OCI-LY7 (cell line): ENCODE data around the gene STAG1. TPM values are rescaled to one million over a fixed set of nuclear protein-coding genes. Genes with fewer than 3 reads are reported as not detected.

Source experiments
- BruUV-seq: library from RNA; stranded (reverse); fragments of 400-500 nt; replicated peaks from 2 replicates; lab custom pipeline; 2021; lab: Mats Ljungman, UMichigan
- CTCF ChIA-PET: fragments of 300-600 bp; sonication (Branson Sonifier 250); formaldehyde crosslinking; loops from one replicate; lab custom pipeline; 2022; ENCODE audit warnings: antibody characterized with exemption; ENCODE audit not compliant: unreplicated experiment; lab: Charles Lee
- POLR2A ChIA-PET: fragments of 300-600 bp; sonication (Branson Sonifier 250); formaldehyde crosslinking; loops from one replicate; lab custom pipeline; 2022; ENCODE audit warnings: antibody characterized with exemption; lab: Charles Lee
- DNase-seq: peaks from one replicate; pipeline ENCODE4 v3.0.0-alpha.2; 2015; ENCODE audit warnings: low spot score
- H2AFZ ChIP-seq: fragments of 200-600 bp; sonication (generic), shearing (Covaris generic); 2 replicates; pipeline ENCODE4 v1.6.1; 2014; ENCODE audit warnings: mild to moderate bottlenecking, antibody characterized with exemption, low read length, moderate library complexity
- H3K27ac ChIP-seq: fragments of 200-600 bp; sonication (generic); 2 replicates; pipeline ENCODE4 v1.5.1; 2014; ENCODE audit warnings: mixed run types, low read depth, mild to moderate bottlenecking, moderate library complexity, low read length, inconsistent platforms; ENCODE audit not compliant: poor library complexity, severe bottlenecking
- H3K36me3 ChIP-seq: fragments of 200-600 bp; sonication (generic); 2 replicates; pipeline ENCODE4 v1.6.1; 2014; ENCODE audit warnings: mild to moderate bottlenecking, antibody characterized with exemption, low read length, moderate library complexity, mixed read lengths; ENCODE audit not compliant: insufficient read depth
- H3K4me1 ChIP-seq: fragments of 200-600 bp; sonication (generic); 2 replicates; pipeline ENCODE4 v1.5.1; 2014; ENCODE audit warnings: mild to moderate bottlenecking, low read length; ENCODE audit not compliant: insufficient read depth, poor library complexity, severe bottlenecking
- H3K4me2 ChIP-seq: fragments of 200-600 bp; sonication (generic); 2 replicates; pipeline ENCODE4 v1.6.1; 2014; ENCODE audit warnings: mild to moderate bottlenecking, low read length
- H3K4me3 ChIP-seq: fragments of 200-600 bp; sonication (generic); 2 replicates; pipeline ENCODE4 v1.5.1; 2014; ENCODE audit warnings: mild to moderate bottlenecking, low read depth, low read length; ENCODE audit not compliant: poor library complexity, severe bottlenecking
- H3K79me2 ChIP-seq: fragments of 200-600 bp; sonication (generic); 2 replicates; pipeline ENCODE4 v1.6.1; 2016; ENCODE audit warnings: low read depth, mild to moderate bottlenecking, low read length, moderate library complexity, mixed read lengths; ENCODE audit not compliant: insufficient read depth
- H3K9me2 ChIP-seq: fragments of 200-600 bp; sonication (generic); 2 replicates; pipeline ENCODE4 v1.6.1; 2016; ENCODE audit warnings: mild to moderate bottlenecking, low read length, mixed read lengths; ENCODE audit not compliant: insufficient read depth
- H3K9me3 ChIP-seq: fragments of 200-600 bp; sonication (generic); 2 replicates; pipeline ENCODE4 v1.6.1; 2014; ENCODE audit warnings: mild to moderate bottlenecking, mixed run types, low read length, mixed read lengths
- H4K20me1 ChIP-seq: fragments of 200-600 bp; sonication (generic); 2 replicates; pipeline ENCODE4 v1.6.1; 2014; ENCODE audit warnings: mild to moderate bottlenecking, antibody characterized with exemption, low read length, moderate library complexity, mixed read lengths; ENCODE audit not compliant: insufficient read depth
- EZH2phosphoT487 ChIP-seq: fragments of 200-600 bp; sonication (generic); IDR thresholded peaks from 2 replicates; pipeline ENCODE4 v1.6.1; 2018; ENCODE audit warnings: low read depth, borderline replicate concordance, mild to moderate bottlenecking, mixed run types, antibody characterized with exemption, low read length, moderate library complexity, mixed read lengths
- intact Hi-C: fragments of 100-400 bp; cut with micrococcal nuclease; formaldehyde crosslinking; loops from one replicate; pipeline ENCODE4 v1.10.0; 2022; ENCODE audit not compliant: unreplicated experiment
- total RNA-seq, 2 experiments: library from RNA; depleted of rRNA in 1 of 2; stranded (reverse); fragments of >200 nt in 1 of 2; shearing (Covaris generic) in 1 of 2; gene quantifications; 2 replicates each; pipeline ENCODE4 v1.2.3, GENCODE V29; 2014 to 2022
- TF ChIP-seq, protein P1 (sequence below): fragments of 200-600 bp; sonication (generic); conservative IDR thresholded peaks from 2 replicates; pipeline ENCODE4 v1.5.1; 2014; ENCODE audit warnings: mild to moderate bottlenecking, antibody characterized with exemption, low read length, moderate library complexity, mixed read lengths

STAG1 gene
- total RNA-seq, 2 experiments from 2014 or later, result 30.7 to 46.6 TPM

DNA sequence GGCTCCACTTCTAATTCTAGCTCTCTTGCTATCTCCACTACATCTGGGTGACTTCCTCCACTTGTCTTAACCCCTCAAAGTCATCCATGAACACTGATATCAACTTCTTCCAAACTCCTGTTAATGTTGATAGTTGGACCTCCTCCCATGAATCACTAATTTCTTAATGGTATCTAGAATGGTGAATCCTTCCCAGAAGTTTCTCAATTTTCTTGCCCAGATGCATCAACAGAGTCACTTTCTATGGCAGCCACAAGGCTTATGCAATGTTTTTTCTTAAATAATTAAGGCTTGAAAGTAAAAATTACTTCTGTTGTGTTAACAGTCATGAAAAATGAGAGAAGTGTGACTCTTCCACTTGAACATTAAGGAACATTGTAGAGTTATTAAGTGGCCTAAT, 337.7 kb downstream of the STAG1 start:
- no peaks in the 10 kb centered on the region for H3K4me1 ChIP-seq
- H3K9me2 ChIP-seq, result no peaks in the 10 kb centered on the region
- CTCF ChIA-PET, result no interaction called here
- H4K20me1 ChIP-seq, result no peaks in the 10 kb centered on the region
- intact Hi-C loops, result no loop called here
- H3K4me3 ChIP-seq, result no peak overlapping the region
- no peak overlapping the region for H3K4me2 ChIP-seq
- TF ChIP-seq, protein P1, sequence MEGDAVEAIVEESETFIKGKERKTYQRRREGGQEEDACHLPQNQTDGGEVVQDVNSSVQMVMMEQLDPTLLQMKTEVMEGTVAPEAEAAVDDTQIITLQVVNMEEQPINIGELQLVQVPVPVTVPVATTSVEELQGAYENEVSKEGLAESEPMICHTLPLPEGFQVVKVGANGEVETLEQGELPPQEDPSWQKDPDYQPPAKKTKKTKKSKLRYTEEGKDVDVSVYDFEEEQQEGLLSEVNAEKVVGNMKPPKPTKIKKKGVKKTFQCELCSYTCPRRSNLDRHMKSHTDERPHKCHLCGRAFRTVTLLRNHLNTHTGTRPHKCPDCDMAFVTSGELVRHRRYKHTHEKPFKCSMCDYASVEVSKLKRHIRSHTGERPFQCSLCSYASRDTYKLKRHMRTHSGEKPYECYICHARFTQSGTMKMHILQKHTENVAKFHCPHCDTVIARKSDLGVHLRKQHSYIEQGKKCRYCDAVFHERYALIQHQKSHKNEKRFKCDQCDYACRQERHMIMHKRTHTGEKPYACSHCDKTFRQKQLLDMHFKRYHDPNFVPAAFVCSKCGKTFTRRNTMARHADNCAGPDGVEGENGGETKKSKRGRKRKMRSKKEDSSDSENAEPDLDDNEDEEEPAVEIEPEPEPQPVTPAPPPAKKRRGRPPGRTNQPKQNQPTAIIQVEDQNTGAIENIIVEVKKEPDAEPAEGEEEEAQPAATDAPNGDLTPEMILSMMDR, result no peak
- no peak for TF ChIP-seq EZH2phosphoT487
- POLR2A ChIA-PET, result interaction anchor here (0.6 kb wide), 1 partner anchor 514 kb away, joined by 3 read pairs; no protein-coding TSS in a partner anchor
- no peak overlapping the region for H2AFZ ChIP-seq
- DNase-seq, result no peak
- no peaks in the 10 kb centered on the region for H3K9me3 ChIP-seq
- no peak overlapping the region for H3K27ac ChIP-seq
- H3K79me2 ChIP-seq, result no peaks in the 10 kb centered on the region
- no TSS peak for BruUV-seq
- peaks cover 53% of the 10 kb centered on the region for H3K36me3 ChIP-seq

DNA sequence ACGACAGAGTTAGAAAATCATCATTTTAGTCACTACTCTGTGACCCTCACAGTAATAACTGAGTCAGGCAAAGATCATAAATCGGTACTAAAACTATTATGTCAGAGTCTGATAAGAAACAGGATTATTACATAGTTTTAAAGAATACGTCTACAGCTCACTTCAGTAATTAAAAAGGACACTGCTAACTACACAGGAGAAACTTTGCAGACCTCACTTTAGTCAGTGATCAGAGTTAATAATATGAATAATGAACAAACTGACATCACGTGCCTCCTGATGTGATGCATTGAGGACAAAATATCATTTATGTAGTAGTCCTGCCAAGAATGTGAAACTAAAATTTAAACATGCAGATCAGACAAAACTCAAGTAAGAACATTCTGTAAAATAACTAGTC, 339.9 kb downstream of the STAG1 start:
- H2AFZ ChIP-seq, result no peak overlapping the region
- intact Hi-C loops, result no loop called here
- ChIA-PET CTCF (no interaction called here), POLR2A (no interaction called here)
- TF ChIP-seq, protein P1, result no peak
- TF ChIP-seq EZH2phosphoT487, result no peak
- peaks cover 39% of the 10 kb centered on the region for H3K36me3 ChIP-seq
- BruUV-seq, result no TSS peak
- no peak overlapping the region for H3K4me3 ChIP-seq
- no peak overlapping the region for H3K27ac ChIP-seq
- no peaks in the 10 kb centered on the region for H3K79me2 ChIP-seq
- H3K4me1 ChIP-seq, result no peaks in the 10 kb centered on the region
- H3K4me2 ChIP-seq, result no peak overlapping the region
- H4K20me1 ChIP-seq, result no peaks in the 10 kb centered on the region
- no peak for DNase-seq
- H3K9me3 ChIP-seq, result no peaks in the 10 kb centered on the region
- no peaks in the 10 kb centered on the region for H3K9me2 ChIP-seq

DNA sequence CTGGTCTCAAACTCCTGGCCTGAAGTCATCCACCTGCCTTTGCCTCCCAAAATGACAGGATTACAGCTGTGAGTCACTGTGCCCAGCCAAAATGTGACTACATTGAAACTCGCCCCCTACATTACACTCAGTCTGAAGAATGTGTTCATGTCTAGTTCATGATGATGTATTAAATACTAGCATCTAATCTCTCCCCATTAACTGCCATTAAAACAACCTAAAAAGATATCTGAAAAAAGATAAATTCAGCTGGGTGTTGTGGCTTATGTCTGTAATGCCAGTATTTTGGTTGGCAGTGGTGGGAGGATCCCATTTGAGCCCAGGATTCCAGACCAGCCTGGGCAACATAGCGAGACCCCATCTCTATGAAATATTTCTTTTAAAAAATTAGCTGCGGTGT, 342.6 kb downstream of the STAG1 start:
- no peak overlapping the region for H2AFZ ChIP-seq
- POLR2A ChIA-PET, result interaction anchor here (0.6 to 0.7 kb wide), 2 partner anchors 116 to 461 kb away, joined by 3 to 4 read pairs; no protein-coding TSS in a partner anchor
- CTCF ChIA-PET, result no interaction called here

More for the DNA sequence above, 342.6 kb downstream of the STAG1 start:
- H3K27ac ChIP-seq, result no peak overlapping the region
- H3K9me2 ChIP-seq, result no peaks in the 10 kb centered on the region
- H3K36me3 ChIP-seq, result peaks cover 15% of the 10 kb centered on the region; the same call in 1 of the 2 replicates
- H3K4me2 ChIP-seq, result no peak overlapping the region
- no TSS peak for BruUV-seq
- no peaks in the 10 kb centered on the region for H4K20me1 ChIP-seq
- DNase-seq, result no peak
- H3K4me3 ChIP-seq, result no peak overlapping the region
- H3K79me2 ChIP-seq, result no peaks in the 10 kb centered on the region
- H3K4me1 ChIP-seq, result no peaks in the 10 kb centered on the region
- TF ChIP-seq, protein P1, result no peak
- TF ChIP-seq EZH2phosphoT487, result no peak
- intact Hi-C loops, result no loop called here
- no peaks in the 10 kb centered on the region for H3K9me3 ChIP-seq
